T-helper 1 cell (primary cell): ENCODE data around the gene ATG9B.
"Not testable (repeated sequence)": the region's sequence is repeated elsewhere in the genome, so short reads cannot be mapped to it uniquely, and the experiment has no call there.

Experiments
- DNase-seq, 5 donors: peaks; one replicate each; pipeline ENCODE4 v3.0.0-alpha.2; 2012 to 2020

ATG9B gene

DNA sequence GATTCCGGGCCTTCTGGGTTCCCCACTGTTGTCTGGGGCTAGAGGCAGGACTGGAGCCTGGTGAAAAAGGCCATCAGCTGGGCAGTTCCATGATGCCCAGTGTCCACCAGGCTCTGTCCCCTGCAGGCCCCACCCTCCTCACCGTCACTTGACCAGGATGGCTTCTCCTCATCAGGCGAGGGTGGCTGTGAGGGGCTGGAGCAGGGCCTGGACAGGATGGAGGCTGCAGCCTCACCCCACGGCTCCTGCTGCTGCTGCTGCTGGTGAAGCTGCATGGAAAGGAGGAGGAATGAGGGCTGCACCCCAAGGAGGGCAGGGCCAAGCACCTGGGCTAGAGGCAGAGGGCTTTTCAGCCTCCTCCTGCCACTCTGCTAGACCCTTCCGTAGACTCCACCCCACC lies 8.3 kb downstream of the ATG9B start:
- no peak for DNase-seq

DNA sequence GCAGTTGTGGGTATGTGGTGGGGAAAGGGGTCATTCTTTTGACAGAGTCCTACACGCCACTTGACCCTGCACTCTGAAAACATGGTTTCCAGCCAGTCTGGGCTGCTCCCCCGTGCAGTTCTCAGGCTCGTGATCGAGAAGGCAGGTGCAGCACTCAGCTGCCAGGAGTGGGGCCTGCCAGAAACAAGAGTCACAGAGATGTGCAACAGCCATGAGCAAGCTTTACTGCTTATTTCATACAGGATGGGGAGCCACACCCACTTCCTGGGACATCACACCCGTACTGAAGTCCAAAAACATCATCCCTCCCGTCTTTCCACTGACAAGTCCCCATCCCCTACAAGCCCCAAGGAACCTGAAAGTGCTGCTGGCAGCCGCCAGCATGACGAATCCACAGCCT lies 9.3 kb downstream of the ATG9B start:
- peak in 1 of 5 donors; percentile 78 for DNase-seq

DNA sequence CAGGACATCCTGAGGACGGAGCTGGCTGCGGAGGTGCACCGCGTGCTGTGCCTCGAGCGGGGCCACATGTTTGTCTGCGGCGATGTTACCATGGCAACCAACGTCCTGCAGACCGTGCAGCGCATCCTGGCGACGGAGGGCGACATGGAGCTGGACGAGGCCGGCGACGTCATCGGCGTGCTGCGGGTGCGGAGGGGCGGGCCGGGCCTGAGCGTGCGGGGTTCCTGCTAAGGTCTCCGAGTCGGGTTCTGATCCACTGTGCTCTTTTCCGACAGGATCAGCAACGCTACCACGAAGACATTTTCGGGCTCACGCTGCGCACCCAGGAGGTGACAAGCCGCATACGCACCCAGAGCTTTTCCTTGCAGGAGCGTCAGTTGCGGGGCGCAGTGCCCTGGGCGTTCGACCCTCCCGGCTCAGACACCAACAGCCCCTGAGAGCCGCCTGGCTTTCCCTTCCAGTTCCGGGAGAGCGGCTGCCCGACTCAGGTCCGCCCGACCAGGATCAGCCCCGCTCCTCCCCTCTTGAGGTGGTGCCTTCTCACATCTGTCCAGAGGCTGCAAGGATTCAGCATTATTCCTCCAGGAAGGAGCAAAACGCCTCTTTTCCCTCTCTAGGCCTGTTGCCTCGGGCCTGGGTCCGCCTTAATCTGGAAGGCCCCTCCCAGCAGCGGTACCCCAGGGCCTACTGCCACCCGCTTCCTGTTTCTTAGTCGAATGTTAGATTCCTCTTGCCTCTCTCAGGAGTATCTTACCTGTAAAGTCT lies 10.4 kb downstream of the ATG9B start:
- DNase-seq = peak; percentile 89 to 97 (median 95)

DNA sequence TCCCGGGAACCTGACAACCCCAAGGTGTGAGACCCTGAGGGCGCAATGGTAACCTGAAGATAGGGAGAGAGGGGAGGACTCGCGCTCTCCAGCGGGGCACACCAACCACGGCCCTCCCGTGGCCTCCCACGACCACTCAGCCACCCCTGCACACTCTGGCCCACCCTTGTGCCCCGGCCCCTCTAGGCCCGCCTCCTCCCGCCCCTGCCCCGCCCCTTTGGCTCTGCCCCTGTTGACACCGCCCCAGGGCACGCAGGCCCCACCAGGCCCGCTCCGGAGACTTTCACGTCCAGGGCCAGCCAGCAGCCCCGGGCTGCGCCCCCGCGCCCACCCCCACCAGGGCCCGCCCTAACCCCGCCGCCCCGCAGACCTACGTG lies 10.9 kb downstream of the ATG9B start:
- DNase-seq = no peak

DNA sequence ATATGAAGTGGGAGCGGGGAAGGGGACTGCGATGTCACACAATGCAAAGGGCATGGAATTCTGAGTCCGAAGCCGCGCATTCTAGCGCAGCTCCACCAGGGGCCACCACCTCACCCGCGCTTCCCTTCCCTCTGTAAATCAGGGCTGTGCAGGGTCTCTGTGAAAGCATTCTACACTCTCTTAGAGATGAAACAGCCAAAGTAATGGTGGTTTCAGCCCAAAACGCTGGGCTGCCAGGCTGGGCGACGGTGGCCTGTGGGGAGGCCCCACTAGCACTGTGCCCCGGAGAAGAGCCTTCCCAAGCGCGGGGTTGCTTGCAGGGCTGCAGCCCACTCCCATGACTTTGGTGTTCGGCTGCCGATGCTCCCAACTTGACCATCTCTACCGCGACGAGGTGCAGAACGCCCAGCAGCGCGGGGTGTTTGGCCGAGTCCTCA lies 11.4 kb downstream of the ATG9B start:
- DNase-seq = peak in 1 of 5 donors; percentile 17

DNA sequence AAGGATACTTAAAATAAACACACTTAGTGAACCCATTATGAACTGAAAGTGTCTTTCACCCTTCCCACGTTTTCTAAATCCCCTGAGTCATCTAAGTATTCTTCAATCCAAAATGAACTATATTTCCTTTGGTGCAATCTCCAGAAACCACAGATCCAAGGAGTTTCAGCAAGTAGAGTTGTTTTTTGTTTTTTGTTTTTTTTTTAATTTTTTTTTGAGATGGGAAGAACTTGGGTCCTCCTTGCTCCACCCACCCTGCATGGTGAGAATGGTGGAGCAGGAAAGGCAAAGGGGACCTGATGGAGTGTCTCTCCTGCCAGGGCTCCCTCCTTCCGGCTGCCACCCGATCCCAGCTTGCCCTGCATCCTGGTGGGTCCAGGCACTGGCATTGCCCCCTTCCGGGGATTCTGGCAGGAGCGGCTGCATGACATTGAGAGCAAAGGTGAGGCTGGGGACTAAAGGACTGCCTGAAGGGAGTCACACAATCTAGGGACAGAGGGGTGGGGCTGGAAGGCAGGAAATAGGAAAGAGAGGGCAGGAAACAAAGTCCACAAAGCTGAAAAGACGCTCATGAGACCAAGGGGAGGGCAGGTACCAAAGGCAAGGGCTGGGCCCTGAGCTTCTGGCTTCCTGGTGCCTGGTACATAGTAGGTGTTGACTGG lies 12.1 kb downstream of the ATG9B start:
- DNase-seq = no peak

DNA sequence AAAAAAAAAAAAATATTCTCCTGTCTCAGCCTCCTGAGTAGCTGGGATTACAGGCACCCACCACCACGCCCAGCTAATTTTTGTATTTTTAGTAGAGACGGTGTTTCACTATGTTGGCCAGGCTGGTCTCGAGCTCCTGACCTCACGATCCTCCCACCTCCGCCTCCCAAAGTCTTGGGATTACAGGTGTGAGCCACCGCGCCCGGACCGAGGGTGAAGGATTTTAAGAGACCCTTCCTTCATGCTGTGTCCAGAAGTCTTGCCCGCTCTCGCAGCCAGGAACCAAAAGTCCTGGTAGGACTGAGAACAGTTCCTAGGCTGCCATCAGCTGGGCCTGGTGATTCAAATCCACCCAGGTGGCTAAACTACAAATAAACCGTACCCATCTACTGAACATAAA lies 12.7 kb downstream of the ATG9B start:
- not testable (repeated sequence) for DNase-seq

DNA sequence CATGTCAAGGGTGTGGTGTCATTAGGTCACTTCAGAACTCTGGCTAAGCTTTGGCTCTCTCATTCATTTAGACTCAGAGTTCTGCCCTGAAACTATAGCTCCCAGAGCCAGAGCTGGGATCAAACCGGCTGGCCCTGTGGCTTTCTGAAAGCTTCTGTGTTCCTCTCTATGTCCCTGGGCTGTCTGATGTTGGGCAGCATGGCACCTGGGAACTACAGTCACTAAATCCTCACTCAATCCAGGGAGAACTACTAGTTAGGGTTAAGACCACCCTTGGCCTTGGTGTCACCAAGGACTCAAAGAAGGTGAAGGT lies 13.2 kb downstream of the ATG9B start:
- DNase-seq = no peak

DNA sequence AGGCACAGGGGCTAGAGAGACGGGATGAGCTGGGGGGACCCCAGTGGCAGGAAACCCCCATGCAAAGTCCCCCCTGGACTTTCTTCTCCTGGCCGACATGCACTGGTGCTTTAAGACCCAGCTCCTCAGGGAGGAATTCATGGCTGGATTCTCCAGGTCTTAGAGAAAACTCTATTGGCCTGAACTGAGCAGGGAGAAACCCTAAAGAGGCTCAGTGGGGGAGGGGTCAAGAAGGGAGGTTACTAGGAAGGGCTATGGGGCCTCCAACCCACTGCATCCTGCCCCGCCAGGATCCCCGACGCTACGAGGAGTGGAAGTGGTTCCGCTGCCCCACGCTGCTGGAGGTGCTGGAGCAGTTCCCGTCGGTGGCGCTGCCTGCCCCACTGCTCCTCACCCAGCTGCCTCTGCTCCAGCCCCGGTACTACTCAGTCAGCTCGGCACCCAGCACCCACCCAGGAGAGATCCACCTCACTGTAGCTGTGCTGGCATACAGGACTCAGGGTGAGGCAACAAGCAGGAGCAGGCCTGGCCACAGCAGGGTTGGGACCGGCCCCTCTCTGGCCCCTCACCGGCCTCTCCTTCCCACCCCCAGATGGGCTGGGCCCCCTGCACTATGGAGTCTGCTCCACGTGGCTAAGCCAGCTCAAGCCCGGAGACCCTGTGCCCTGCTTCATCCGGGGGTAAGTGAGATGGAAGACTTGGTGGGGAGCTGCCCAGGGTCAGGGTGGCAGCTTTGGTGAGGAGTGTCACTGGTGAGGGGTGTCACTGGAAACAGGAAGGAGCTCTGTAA lies 13.8 kb downstream of the ATG9B start:
- peak in 3 of 5 donors; percentile 29 to 71 (median 39) for DNase-seq

DNA sequence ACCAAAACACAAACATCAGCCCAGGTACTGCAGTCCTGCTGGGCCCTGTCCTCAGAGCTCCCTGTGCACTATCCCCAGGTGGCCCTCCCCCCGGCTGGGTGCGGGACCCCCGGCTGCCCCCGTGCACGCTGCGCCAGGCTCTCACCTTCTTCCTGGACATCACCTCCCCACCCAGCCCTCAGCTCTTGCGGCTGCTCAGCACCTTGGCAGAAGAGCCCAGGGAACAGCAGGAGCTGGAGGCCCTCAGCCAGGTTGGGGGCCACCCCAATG lies 14.3 kb downstream of the ATG9B start:
- no peak for DNase-seq

DNA sequence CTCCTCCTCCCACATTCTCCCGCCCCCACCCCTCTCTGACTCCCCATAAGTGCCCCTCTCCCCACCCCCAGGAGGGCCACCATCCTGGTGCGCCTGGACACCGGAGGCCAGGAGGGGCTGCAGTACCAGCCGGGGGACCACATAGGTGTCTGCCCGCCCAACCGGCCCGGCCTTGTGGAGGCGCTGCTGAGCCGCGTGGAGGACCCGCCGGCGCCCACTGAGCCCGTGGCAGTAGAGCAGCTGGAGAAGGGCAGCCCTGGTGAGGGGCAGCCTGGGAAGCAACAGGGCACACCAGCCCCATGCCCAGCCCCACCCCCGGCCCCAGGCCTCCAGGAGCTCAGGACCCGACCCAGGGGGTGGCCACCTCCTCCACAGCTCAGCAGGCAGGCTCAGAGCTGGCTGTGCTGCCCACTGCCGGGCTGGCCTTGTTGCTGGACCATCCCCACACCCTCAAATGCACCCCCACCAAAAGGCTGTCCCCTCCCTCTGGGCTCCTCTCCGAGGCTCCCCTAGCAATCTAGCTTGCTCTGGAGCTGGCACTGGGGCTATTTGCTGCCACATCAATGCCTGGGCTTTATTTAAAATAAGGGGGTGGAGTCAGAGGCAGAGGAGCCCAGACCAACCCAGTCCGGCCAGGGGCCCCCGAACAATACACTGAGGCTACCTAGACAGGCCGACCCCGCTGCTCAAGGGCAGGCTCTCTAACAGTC lies 14.8 kb downstream of the ATG9B start:
- no peak for DNase-seq

DNA sequence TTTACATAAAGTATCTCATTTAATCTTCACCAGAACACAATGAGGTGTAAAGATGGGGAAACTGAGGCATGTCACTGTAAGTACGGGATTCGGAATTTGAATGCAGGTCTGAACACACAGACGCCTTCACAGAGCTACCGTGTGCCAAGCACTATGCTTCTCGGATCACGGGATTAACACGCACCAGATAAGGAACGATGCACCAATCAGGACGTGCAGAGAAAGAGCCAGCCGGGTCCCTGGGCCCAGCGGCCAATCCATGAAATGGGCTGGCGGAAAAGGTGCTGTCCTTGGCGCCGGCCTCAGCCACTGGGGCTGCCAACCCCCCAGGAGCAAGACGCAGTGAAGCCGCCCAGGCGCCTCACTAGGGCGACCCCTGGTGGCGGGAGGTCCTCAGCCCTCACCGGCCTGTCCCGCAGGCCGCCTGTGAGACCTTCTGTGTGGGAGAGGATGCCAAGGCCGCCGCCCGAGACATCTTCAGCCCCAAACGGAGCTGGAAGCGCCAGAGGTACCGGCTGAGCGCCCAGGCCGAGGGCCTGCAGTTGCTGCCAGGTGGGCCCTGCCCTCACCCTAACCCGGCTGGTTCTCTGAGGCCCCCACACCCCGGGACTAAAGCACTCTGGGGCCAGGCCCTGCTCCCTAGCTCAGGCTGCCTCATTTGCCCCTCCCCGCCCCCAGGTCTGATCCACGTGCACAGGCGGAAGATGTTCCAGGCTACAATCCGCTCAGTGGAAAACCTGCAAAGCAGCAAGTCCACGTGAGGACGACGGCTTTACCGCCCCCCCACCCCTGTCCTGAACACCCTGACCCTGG lies 15.6 kb downstream of the ATG9B start:
- DNase-seq = peak; percentile 61 to 82 (median 69)

DNA sequence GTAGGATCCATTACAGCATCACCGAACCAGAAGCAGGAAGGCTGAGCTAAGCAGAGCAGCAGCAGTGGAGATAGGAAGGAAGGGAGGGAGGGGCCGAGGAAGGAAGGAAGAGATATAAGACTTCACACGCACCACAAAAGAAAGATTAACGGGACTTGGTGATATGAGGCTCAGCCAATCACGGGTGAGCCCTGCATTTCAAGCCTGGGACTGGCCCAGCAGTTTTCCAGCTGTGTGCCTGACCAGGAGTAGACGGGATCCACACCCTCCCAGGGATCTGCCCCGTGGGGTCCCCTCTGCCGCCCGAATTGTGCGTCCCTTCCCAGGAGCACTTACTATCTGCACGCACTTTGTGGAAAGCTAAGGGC lies 16.2 kb downstream of the ATG9B start:
- DNase-seq = peak in 1 of 5 donors; percentile 75

DNA sequence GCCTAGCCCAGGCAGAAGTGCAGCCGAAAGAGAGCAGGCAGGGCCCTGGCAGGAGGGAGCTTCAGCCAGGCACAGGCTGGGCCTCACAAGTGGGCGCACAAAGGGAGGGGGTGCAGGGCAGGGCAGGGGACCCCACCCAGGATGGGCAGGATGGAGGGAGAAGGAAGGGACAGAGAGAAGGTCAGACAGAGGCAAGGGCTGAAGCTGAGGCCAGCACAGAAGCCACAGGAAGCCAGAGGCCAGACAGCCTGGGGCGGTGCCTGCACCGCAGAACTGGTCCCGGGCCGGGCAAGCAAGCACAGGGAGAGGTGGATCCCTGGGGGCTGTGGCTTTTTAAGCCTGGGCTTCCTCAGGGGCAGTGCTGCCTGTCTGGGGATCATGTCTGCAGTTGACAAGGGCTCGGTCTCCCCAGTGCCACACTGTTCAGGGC lies 16.8 kb downstream of the ATG9B start:
- no peak for DNase-seq

DNA sequence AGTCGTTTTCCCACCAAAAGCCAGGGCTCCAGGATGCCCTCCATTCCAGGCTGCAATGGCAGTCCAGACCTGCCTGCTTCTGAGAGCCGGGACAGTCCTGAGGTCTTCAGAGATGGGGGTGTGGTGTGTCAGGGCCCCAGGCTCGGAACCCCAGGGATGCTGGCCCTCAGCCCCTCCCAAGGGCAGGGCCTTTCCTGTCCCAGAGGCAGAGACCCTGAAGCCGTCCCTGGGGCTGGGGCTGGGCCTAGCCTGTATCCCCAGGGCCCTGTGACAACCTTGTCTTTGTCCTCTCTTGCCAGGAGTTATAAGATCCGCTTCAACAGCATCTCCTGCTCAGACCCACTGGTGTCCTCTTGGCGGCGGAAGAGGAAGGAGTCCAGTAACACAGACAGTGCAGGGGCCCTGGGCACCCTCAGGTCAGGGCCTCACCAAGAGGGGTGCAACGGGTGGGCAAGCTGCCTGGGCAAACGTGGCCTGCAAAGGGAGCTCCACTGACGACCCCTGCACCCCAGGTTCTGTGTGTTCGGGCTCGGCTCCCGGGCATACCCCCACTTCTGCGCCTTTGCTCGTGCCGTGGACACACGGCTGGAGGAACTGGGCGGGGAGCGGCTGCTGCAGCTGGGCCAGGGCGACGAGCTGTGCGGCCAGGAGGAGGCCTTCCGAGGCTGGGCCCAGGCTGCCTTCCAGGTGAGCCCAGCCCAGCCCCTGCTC lies 17.5 kb downstream of the ATG9B start:
- no peak for DNase-seq

DNA sequence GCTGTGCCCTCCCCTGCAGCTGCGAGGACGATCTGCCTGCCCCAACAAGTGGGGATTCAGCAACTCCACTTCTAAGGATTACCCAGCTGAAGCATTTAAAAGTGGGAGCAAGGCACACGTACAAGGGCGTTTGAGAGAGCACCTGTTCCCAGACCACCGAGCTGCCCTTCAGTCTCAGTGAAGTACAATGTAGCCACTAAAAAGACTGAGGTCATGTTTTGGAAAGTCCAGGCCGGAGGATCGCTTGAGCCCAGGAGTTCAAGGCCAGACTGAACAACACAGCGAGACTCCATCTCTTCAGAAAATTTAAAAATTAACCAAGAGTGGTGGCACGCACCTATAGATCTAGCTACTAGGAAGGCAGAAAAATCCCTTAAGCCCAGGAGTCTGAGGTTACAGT lies 18.7 kb downstream of the ATG9B start:
- no peak for DNase-seq

DNA sequence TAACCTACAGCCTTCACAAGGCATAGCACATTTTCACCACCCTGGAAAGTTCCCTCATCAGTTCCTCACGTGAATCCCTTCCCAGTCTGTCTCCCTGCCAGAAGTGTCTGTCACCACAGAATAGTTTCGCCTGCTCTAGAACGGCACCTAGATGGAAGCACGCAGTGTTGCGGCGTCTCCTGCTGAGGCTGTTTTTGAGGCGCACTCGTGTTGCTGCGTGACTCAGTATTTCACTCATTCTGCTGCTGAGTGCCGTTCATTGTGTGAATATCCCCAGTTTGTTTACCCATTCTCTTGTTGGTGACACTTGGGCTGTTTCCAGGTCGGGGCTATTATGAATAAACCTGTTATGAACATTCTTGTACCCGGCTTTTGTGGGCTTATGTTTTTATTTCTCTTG lies 20.7 kb downstream of the ATG9B start:
- no peak for DNase-seq

DNA sequence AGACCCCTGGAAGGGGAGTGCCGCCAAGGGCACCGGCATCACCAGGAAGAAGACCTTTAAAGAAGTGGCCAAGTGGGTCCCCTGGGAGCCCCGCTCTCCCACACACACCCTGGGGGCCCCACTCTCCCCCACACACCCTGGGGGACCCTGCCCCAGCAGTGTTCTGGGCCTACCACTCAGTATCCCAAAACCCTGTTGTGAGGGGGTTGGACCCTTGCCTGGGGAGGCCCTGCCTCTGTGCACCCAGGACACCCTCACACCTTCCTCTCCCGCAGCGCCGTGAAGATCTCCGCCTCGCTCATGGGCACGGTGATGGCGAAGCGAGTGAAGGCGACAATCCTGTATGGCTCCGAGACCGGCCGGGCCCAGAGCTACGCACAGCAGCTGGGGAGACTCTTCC lies 22.7 kb downstream of the ATG9B start:
- no peak for DNase-seq

DNA sequence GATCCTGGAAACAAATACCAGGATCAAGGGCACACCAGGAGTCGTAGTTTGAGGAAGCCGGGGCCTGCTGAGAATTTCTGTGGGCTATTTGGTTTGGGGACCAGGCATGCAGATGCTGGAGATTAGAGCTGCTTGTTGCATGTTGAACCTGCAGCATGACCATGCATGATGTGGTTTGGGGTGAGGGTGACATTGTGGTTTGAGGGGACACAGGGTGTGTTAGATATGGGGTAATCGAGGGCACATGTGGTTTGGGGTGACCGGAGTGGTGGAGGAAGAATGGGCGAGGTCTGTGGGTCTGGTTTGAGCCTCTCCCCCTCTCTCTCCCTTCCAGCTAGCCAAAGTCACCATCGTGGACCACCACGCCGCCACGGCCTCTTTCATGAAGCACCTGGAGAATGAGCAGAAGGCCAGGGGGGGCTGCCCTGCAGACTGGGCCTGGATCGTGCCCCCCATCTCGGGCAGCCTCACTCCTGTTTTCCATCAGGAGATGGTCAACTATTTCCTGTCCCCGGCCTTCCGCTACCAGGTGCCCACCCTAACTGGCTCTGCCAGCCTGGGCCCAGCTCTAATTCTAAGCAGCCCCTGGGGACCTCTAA lies 23.3 kb downstream of the ATG9B start:
- no peak for DNase-seq

DNA sequence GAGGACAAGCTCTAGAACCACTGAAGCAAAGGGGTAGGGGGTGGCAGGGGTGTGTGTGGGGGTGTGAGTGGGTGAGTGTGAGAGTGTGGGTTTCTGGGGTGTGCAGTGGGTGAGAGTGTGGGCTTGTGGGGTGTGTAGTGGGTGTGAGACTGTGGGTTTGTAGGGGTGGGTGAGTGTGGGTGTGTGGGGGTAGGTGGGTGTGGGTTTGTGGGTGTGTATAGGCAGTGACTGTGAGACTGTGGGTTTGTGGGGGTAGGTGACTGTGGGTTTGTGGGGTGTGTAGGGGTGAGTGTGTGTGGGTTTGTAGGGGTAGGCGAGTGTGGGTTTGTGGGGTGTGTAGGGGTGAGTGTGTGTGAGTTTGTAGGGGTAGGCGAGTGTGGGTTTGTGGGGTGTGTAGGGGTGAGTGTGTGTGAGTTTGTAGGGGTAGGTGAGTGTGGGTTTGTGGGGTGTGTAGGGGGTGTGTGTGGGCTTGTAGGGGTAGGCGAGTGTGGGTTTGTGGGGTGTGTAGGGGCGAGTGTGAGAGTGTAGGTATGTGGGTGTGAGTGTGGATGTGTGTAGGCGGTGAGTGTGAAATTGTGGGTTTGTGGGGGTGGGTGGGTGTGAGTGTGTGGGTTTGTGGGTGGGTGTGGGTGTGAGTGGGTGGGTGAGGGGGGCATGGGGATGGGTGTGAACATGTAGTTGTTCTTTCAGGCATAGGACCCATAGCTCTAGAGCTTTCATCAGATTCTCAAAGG lies 24.6 kb downstream of the ATG9B start:
- DNase-seq = no peak

DNA sequence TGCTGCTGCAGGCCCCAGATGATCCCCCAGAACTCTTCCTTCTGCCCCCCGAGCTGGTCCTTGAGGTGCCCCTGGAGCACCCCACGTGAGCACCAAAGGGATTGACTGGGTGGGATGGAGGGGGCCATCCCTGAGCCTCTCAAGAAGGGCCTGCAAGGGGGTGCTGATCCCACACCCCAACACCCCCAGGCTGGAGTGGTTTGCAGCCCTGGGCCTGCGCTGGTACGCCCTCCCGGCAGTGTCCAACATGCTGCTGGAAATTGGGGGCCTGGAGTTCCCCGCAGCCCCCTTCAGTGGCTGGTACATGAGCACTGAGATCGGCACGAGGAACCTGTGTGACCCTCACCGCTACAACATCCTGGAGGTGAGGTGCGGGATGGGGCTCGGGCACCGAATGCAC lies 25.3 kb downstream of the ATG9B start:
- no peak for DNase-seq
